22Rv1 (cell line): ENCODE results near the gene CD302.

Source experiments
- H3K27ac ChIP-seq: fragments of 450-650 bp; 2 replicates; pipeline ENCODE4 v1.5.1; 2017
- ZFX ChIP-seq: fragments of 450-650 bp; IDR thresholded peaks from 2 replicates; pipeline ENCODE4 v1.6.1; 2017; ENCODE audit warnings: antibody characterized with exemption, borderline replicate concordance
- TF ChIP-seq, protein P1 (sequence below): fragments of 450-650 bp; IDR thresholded peaks from 2 replicates; pipeline ENCODE4 v1.5.1; 2017; ENCODE audit warnings: mild to moderate bottlenecking

CD302 gene

DNA sequence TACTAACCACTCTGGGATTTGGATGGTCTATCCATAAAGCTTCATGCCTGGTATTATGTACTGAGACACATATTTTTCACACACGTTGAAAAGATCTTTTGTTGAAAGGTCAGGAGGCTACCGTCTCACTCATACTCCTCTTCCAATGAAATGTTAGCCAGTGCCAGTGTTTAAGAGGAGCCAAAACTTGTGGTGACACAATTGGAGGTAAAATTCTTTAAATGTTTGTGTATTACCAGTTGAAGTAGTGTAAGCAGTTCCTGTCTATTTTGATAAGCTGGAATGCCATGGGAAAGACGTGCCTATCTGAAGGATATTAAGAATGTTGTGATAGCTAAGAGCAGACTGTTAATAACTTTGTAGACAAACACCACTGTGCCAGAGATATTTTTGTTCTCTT lies 53.6 kb downstream of the CD302 start:
- no peak for TF ChIP-seq ZFX
- TF ChIP-seq, protein P1, sequence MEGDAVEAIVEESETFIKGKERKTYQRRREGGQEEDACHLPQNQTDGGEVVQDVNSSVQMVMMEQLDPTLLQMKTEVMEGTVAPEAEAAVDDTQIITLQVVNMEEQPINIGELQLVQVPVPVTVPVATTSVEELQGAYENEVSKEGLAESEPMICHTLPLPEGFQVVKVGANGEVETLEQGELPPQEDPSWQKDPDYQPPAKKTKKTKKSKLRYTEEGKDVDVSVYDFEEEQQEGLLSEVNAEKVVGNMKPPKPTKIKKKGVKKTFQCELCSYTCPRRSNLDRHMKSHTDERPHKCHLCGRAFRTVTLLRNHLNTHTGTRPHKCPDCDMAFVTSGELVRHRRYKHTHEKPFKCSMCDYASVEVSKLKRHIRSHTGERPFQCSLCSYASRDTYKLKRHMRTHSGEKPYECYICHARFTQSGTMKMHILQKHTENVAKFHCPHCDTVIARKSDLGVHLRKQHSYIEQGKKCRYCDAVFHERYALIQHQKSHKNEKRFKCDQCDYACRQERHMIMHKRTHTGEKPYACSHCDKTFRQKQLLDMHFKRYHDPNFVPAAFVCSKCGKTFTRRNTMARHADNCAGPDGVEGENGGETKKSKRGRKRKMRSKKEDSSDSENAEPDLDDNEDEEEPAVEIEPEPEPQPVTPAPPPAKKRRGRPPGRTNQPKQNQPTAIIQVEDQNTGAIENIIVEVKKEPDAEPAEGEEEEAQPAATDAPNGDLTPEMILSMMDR, result no peak
- no peak overlapping the region for H3K27ac ChIP-seq

DNA sequence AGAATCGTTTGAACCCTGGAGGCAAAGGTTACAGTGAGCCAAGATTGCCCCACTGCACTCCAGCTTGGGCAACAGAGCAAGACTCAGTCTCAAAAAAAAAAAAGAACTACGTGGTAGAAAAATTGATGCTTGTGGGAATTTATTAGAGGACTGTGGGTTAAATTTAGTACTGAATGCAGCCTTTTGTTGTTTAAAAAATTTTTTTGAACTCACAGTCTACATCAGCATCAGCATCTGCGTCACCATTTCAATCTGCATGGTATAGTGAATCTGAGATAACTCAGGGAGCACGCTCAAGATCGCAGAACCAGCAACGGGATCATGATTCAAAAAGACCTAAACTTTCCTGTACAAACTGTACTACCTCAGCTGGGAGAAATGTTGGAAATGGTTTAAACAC lies 55.2 kb downstream of the CD302 start:
- TF ChIP-seq ZFX, result no peak
- TF ChIP-seq, protein P1, result no peak
- H3K27ac ChIP-seq, result no peak overlapping the region

DNA sequence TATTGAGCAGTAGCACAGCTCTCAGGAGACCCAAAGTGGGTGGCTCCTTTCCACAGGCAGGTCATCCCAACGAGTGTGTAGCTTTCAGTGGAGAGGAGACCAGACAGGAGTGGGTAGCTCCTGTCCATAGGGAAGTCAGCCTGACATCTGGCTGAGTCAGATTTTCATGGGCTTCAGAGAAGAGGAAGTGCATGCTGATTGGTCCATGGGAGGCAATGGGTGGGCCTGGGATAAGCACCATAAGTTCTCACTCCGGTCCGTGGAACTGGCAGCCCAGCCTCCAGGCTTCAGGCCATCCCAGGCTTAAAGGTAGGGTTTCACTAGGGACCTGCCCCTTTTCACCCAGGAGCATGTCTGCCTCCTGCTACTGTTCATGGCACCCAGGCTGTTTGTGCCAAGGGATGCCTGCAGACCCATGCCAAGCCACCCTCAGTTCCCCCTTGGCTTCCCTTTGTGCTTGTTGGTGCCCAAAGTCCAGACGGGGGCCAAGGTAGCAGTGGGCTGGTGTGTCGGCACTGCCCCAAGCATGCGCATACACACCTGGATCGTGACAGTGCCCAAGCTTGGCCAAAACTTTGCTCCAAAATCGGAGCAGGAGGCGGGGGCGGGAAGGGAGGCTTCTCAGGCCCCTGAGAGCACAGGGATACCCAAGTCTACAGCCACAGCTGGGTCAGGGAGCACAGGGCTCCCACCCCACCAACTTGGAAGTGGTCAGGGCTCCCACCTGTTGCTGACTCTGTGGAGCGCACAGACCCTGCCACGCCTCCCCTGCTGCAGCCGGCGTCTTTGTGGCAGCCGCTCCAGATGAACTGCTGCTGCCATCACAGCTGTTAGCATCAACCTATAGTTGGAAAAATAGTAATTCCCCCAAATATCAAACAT lies 59.3 kb downstream of the CD302 start:
- no peak for TF ChIP-seq ZFX
- TF ChIP-seq, protein P1, result no peak
- H3K27ac ChIP-seq, result no peak overlapping the region

DNA sequence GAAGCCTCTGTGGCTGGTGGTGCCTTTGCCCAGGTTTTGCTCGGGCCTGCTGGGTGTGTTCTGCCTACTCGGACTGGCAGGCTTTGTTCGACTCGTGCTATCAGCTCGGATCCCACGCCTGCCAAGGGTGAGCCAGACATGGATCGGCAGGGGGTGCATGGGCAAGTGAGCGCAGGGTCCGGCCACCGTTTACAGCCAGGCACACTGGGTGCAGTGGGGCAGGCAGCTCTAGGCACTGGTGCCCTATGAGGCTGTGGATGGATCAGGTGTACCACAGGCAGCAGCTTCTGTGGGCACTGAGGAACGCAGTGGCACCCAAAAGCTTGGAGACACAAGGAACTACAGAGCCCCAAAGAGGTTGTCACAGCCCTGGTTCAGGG lies 60.1 kb downstream of the CD302 start:
- TF ChIP-seq, protein P1, result no peak
- no peak overlapping the region for H3K27ac ChIP-seq

DNA sequence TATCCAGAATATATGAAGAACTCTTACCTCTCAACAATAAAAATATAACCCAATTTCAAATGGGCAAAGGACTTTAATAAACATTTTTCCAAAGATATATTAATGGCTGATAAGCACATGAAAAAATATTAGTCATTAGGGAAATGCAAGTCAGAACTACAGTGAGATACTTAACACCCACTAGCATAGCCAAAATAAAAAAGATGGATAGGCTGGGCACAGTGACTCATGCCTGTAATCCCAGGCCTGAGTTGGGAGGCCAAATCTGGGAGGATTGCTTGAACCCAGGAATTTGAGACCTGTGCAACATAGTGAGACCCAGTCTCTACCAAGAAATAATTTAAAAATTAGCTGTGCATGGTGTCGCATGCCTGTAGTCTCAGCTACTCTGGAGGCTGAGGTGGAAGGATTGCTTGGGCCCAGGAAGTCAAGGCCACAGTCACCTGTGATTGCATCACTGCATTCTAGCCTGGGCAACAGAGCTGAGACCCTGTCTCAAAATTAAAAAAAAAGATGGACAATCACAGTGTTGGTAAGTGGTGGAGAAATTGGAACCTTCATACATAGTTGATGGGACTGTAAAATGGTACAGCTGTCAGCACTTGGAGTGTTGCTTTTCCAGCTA lies 60.6 kb downstream of the CD302 start:
- TF ChIP-seq, protein P1, result no peak
- no peak for TF ChIP-seq ZFX
- no peak overlapping the region for H3K27ac ChIP-seq

DNA sequence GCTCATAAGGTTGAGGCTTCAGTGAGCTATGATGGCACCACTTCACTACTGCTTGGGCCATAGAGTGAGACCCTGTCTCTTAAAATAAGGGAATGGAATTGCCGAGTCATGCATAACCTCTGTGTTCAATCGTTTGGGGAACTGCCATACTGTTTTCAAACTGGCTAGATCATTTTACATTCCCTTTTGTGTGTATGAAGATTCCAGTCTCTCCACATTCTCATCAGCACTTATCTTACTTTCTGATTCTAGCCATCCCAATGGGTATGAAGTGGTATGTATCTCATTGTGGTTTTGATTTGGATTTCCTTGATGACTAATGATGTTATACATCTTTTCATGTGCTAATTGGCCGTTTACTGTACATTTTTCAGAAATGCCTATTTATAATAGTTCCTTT lies 62.0 kb downstream of the CD302 start:
- no peak overlapping the region for H3K27ac ChIP-seq

More for the DNA sequence above, 62.0 kb downstream of the CD302 start:
- TF ChIP-seq, protein P1, result no peak
- no peak for TF ChIP-seq ZFX
